HL-60 (cell line): ENCODE measurements around the gene INPP5B.

Source experiments
- DNase-seq, 2 experiments: peaks; one replicate each; pipeline ENCODE4 v3.0.0-alpha.2; 2010 to 2020; ENCODE audit warnings: low read depth in 1 of 2, low spot score in 1 of 2
- H3K27ac ChIP-seq: fragments of 250-450 bp; sonication (Bioruptor Pico); replicated peaks from 2 replicates; pipeline ENCODE4 v1.5.1; 2020; ENCODE audit warnings: mild to moderate bottlenecking, moderate library complexity
- H3K27me3 ChIP-seq: fragments of 250-450 bp; sonication (Bioruptor Pico); 2 replicates; pipeline ENCODE4 v1.5.1; 2021; ENCODE audit warnings: mild to moderate bottlenecking, moderate library complexity; ENCODE audit not compliant: insufficient read depth, poor library complexity, severe bottlenecking
- H3K4me3 ChIP-seq: replicated peaks from 2 replicates; pipeline ENCODE4 v1.5.1; 2011; ENCODE audit warnings: mild to moderate bottlenecking, control low read depth, low read length; ENCODE audit not compliant: insufficient read depth
- CTCF ChIP-seq: IDR thresholded peaks from one replicate; pipeline ENCODE4 v1.5.1; 2011; ENCODE audit warnings: low read length, control low read depth, inconsistent platforms; ENCODE audit not compliant: insufficient read depth
- GABPA ChIP-seq: IDR thresholded peaks from 2 replicates; pipeline ENCODE4 v1.6.1; 2012; ENCODE audit warnings: low read depth
- POLR2AphosphoS5 ChIP-seq: IDR thresholded peaks from 2 replicates; pipeline ENCODE4 v1.6.1; 2012; ENCODE audit warnings: low read depth
- REST ChIP-seq: IDR thresholded peaks from 2 replicates; pipeline ENCODE4 v1.6.1; 2012; ENCODE audit warnings: low read depth; ENCODE audit not compliant: insufficient replicate concordance
- SPI1 ChIP-seq: IDR thresholded peaks from 2 replicates; pipeline ENCODE4 v1.6.1; 2012; ENCODE audit warnings: low read depth, mild to moderate bottlenecking, borderline replicate concordance

Gene INPP5B

GRCh38 chr1:37814252-37814651 lies 132.6 kb downstream of the INPP5B start:
- H3K27me3 ChIP-seq = no peaks in the 10 kb centered on the region
- no peak overlapping the region for H3K4me3 ChIP-seq
- no peak for DNase-seq
- no peak overlapping the region for H3K27ac ChIP-seq
- TF ChIP-seq GABPA (no peak), CTCF (no peak), SPI1 (no peak), POLR2AphosphoS5 (no peak)

GRCh38 chr1:37813529-37814145 lies 133.2 kb downstream of the INPP5B start:
- H3K27ac ChIP-seq = no peak overlapping the region
- DNase-seq = no peak
- TF ChIP-seq POLR2AphosphoS5 (no peak), GABPA (no peak), REST (no peak), CTCF (no peak), SPI1 (no peak)

GRCh38 chr1:37811027-37811655 lies 135.7 kb downstream of the INPP5B start:
- Histone ChIP-seq H3K27ac (no peak overlapping the region), H3K27me3 (no peaks in the 10 kb centered on the region), H3K4me3 (no peak overlapping the region)
- DNase-seq = peak in 1 of 2 experiments; percentile 76
- TF ChIP-seq CTCF (peak; percentile 90), SPI1 (no peak), GABPA (no peak)

More at GRCh38 chr1:37813529-37814145, 133.2 kb downstream of the INPP5B start:
- no peaks in the 10 kb centered on the region for H3K27me3 ChIP-seq
- H3K4me3 ChIP-seq = no peak overlapping the region
